ENCODE data around the gene GPR78. TPM values are rescaled to one million over a fixed set of nuclear protein-coding genes. Genes with fewer than 3 reads are reported as not detected.

GPR78 gene
- total RNA-seq, 1 donor from 2014 or later = 0.16 TPM

DNA sequence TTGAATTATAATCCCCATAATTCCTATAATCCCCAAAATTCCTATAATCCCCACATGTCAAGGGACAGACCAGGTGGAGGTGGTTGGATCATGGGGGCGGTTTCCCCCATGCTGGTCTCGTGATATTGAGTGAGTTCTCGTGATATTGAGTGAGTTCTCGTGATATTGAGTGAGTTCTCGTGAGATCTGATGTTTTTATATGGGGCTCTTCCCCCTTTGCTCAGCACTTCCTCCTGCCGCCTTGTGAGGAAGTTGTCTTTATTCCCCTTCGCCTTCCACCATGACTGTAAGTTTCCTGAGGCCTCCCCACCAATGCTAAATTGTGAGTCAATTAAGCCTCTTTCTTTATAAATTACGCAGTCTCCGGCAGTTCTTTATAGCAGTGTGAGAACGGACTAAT lies 36.6 kb upstream of the GPR78 start:
- Histone ChIP-seq H3K4me1 (ENCODE audit: insufficient read depth, low read length) (peaks cover 12% of the 10 kb centered on the region), H4K20me1 (ENCODE audit: insufficient read depth, low read length) (no peaks in the 10 kb centered on the region), H3K79me2 (ENCODE audit: insufficient read depth, low read length) (no peaks in the 10 kb centered on the region), H3K9ac (ENCODE audit: low read length) (no peak overlapping the region), H3K4me3 (ENCODE audit: insufficient read depth, low read depth, low read length) (no peak overlapping the region), H3K36me3 (ENCODE audit: insufficient read depth, low read length) (no peaks in the 10 kb centered on the region), H3K9me3 (ENCODE audit: insufficient read depth, low read depth, low read length) (no peaks in the 10 kb centered on the region), H3K27ac (ENCODE audit: low read depth, low read length) (no peak overlapping the region), H3K27me3 (ENCODE audit: insufficient read depth, low read length) (no peaks in the 10 kb centered on the region), H2AFZ (ENCODE audit: low read depth, low read length) (no peak overlapping the region), H3K4me2 (ENCODE audit: low read length) (no peak overlapping the region)
- Mint-ChIP-seq H3K4me1 (ENCODE audit: low read depth, unreplicated experiment) (peaks cover 7% of the 10 kb centered on the region), H3K36me3 (ENCODE audit: low read depth, unreplicated experiment) (peaks cover 2% of the 10 kb centered on the region), H3K4me3 (ENCODE audit: unreplicated experiment) (no peak overlapping the region), H3K27me3 (ENCODE audit: low read depth, unreplicated experiment) (peaks cover 42% of the 10 kb centered on the region), H3K27ac (ENCODE audit: unreplicated experiment) (no peak overlapping the region), H3K9me3 (ENCODE audit: unreplicated experiment) (no peaks in the 10 kb centered on the region)
- TF ChIP-seq, protein P1, sequence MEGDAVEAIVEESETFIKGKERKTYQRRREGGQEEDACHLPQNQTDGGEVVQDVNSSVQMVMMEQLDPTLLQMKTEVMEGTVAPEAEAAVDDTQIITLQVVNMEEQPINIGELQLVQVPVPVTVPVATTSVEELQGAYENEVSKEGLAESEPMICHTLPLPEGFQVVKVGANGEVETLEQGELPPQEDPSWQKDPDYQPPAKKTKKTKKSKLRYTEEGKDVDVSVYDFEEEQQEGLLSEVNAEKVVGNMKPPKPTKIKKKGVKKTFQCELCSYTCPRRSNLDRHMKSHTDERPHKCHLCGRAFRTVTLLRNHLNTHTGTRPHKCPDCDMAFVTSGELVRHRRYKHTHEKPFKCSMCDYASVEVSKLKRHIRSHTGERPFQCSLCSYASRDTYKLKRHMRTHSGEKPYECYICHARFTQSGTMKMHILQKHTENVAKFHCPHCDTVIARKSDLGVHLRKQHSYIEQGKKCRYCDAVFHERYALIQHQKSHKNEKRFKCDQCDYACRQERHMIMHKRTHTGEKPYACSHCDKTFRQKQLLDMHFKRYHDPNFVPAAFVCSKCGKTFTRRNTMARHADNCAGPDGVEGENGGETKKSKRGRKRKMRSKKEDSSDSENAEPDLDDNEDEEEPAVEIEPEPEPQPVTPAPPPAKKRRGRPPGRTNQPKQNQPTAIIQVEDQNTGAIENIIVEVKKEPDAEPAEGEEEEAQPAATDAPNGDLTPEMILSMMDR (IDR thresholded peaks at IDR 0.05; ENCODE audit: insufficient read depth, low read depth, low read length) = no peak
- TF ChIP-seq EZH2 (IDR thresholded peaks at IDR 0.05; ENCODE audit: insufficient read depth, low read length) = no peak
- no peak for DNase-seq (ENCODE audit: low read depth)
- FAIRE-seq = no peak

DNA sequence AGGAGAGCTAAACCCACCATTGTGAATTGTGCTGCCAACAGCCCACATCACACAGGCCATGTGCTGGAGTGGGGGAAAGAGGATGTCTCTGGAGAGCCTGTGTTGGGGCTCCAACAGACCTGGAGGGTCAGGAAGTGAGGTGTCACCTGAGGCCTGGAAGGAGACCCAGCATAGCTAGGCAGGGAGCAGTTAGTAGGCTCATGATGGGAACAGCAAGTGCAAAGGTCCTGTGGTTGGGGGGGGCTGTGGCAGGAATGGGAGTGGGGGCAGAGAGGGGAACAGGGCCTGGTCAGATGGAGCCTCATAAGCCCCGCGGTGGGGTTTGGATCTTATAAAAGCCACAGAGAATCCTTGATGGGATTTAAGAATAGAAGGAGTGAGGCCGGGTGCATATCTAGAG lies 35.9 kb upstream of the GPR78 start:
- Histone ChIP-seq H3K79me2 (ENCODE audit: insufficient read depth, low read length) (no peaks in the 10 kb centered on the region), H4K20me1 (ENCODE audit: insufficient read depth, low read length) (no peaks in the 10 kb centered on the region), H3K4me3 (ENCODE audit: insufficient read depth, low read depth, low read length) (no peak overlapping the region), H3K9ac (ENCODE audit: low read length) (no peak overlapping the region), H3K27ac (ENCODE audit: low read depth, low read length) (no peak overlapping the region), H3K9me3 (ENCODE audit: insufficient read depth, low read depth, low read length) (no peaks in the 10 kb centered on the region), H3K4me2 (ENCODE audit: low read length) (no peak overlapping the region), H3K4me1 (ENCODE audit: insufficient read depth, low read length) (peaks cover 8% of the 10 kb centered on the region), H2AFZ (ENCODE audit: low read depth, low read length) (no peak overlapping the region), H3K27me3 (ENCODE audit: insufficient read depth, low read length) (no peaks in the 10 kb centered on the region), H3K36me3 (ENCODE audit: insufficient read depth, low read length) (no peaks in the 10 kb centered on the region)
- H3K9me3 Mint-ChIP-seq (ENCODE audit: unreplicated experiment) = no peaks in the 10 kb centered on the region
- no peak overlapping the region for H3K4me3 Mint-ChIP-seq (ENCODE audit: unreplicated experiment)
- H3K27me3 Mint-ChIP-seq (ENCODE audit: low read depth, unreplicated experiment) = peaks cover 35% of the 10 kb centered on the region
- peaks cover 7% of the 10 kb centered on the region for H3K4me1 Mint-ChIP-seq (ENCODE audit: low read depth, unreplicated experiment)
- H3K36me3 Mint-ChIP-seq (ENCODE audit: low read depth, unreplicated experiment) = peaks cover 2% of the 10 kb centered on the region
- FAIRE-seq (no peak), DNase-seq (ENCODE audit: low read depth) (no peak)
- TF ChIP-seq, protein P1 (IDR thresholded peaks at IDR 0.05; ENCODE audit: insufficient read depth, low read depth, low read length) = no peak
- no peak for TF ChIP-seq EZH2 (IDR thresholded peaks at IDR 0.05; ENCODE audit: insufficient read depth, low read length)
- no peak overlapping the region for H3K27ac Mint-ChIP-seq (ENCODE audit: unreplicated experiment)

DNA sequence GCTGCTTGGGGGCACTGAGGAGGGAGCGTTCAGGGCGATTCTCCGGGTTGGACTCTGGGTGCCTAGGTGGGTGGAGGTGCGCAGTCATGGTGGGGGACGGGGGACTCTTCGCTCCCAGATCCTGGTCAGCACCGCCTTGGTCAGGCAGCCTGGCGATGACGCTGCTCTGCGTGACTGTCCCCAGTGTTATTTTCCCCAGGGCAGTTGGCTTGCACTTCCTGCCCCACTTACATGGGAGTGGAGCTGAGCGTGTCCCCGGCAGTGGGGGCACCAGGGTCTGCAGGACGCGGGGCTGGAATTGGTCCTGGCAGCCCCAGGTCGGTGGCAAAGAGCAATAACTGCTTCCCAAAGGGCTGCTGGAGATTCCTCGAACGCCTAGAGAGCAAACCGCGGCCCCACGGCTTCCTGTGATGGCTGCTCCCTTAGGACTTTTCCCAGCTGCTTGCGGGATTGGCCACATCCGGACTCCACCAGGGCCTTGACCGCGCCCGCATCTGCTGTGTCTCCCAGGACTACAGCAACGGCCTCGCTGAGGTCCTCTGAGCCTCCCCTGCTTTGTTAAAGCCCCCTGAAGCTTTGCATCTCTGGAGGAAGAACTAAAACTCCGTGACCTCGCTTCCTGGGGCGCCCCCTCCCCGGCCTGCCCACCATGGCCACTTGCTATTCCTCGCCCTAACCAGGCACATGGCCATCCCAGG lies 35.3 kb upstream of the GPR78 start:
- Histone ChIP-seq H3K4me3 (ENCODE audit: insufficient read depth, low read depth, low read length) (no peak overlapping the region), H3K27ac (ENCODE audit: low read depth, low read length) (no peak overlapping the region), H2AFZ (ENCODE audit: low read depth, low read length) (no peak overlapping the region), H3K27me3 (ENCODE audit: insufficient read depth, low read length) (no peaks in the 10 kb centered on the region), H3K9ac (ENCODE audit: low read length) (no peak overlapping the region), H4K20me1 (ENCODE audit: insufficient read depth, low read length) (no peaks in the 10 kb centered on the region), H3K79me2 (ENCODE audit: insufficient read depth, low read length) (no peaks in the 10 kb centered on the region), H3K36me3 (ENCODE audit: insufficient read depth, low read length) (no peaks in the 10 kb centered on the region), H3K9me3 (ENCODE audit: insufficient read depth, low read depth, low read length) (no peaks in the 10 kb centered on the region), H3K4me2 (ENCODE audit: low read length) (no peak overlapping the region), H3K4me1 (ENCODE audit: insufficient read depth, low read length) (peaks cover 8% of the 10 kb centered on the region)
- Mint-ChIP-seq H3K27ac (ENCODE audit: unreplicated experiment) (no peak overlapping the region), H3K9me3 (ENCODE audit: unreplicated experiment) (no peaks in the 10 kb centered on the region), H3K4me1 (ENCODE audit: low read depth, unreplicated experiment) (peaks cover 7% of the 10 kb centered on the region), H3K36me3 (ENCODE audit: low read depth, unreplicated experiment) (peaks cover 2% of the 10 kb centered on the region), H3K27me3 (ENCODE audit: low read depth, unreplicated experiment) (peaks cover 35% of the 10 kb centered on the region), H3K4me3 (ENCODE audit: unreplicated experiment) (no peak overlapping the region)
- no peak for TF ChIP-seq EZH2 (IDR thresholded peaks at IDR 0.05; ENCODE audit: insufficient read depth, low read length)
- TF ChIP-seq, protein P1 (IDR thresholded peaks at IDR 0.05; ENCODE audit: insufficient read depth, low read depth, low read length) = no peak
- no peak for DNase-seq (ENCODE audit: low read depth)
- no peak for FAIRE-seq
